KG1 (cell line): Measurements from ENCODE around the gene FGF18.
A peak's percentile ranks its signal among the peaks of the same experiment; 100 is the strongest.
"Not testable (repeated sequence)": the region's sequence is repeated elsewhere in the genome, so short reads cannot be mapped to it uniquely, and the experiment has no call there.

Experiments
- DNase-seq: peaks from one replicate; lab custom pipeline; 2025; lab: John Stamatoyannopoulos, UW

Gene FGF18

GRCh38 chr5:171400169-171400568 lies 19.3 kb upstream of the FGF18 start:
- no peak for DNase-seq

GRCh38 chr5:171401167-171401947 lies 18.1 kb upstream of the FGF18 start:
- DNase-seq, result no peak

- not testable (repeated sequence) for DNase-seq
These were observed 16.7 kb upstream of the FGF18 start for GRCh38 chr5:171402751-171403150.

- no peak for DNase-seq
These were observed 13.8 kb upstream of the FGF18 start for GRCh38 chr5:171405615-171406014.

- no peak for DNase-seq
These were observed 12.2 kb upstream of the FGF18 start for GRCh38 chr5:171407234-171407633.

- no peak for DNase-seq
These were observed 10.0 kb upstream of the FGF18 start for GRCh38 chr5:171409164-171410136.

GRCh38 chr5:171410181-171410580 lies 9.3 kb upstream of the FGF18 start:
- no peak for DNase-seq

GRCh38 chr5:171412186-171412585 lies 7.3 kb upstream of the FGF18 start:
- DNase-seq, result no peak

- no peak for DNase-seq
These were observed 6.1 kb upstream of the FGF18 start for GRCh38 chr5:171413153-171413910.

GRCh38 chr5:171413993-171414392 lies 5.5 kb upstream of the FGF18 start:
- DNase-seq, result not testable (repeated sequence)

- no peak for DNase-seq
These were observed 4.2 kb upstream of the FGF18 start for GRCh38 chr5:171415115-171415730.

- DNase-seq, result no peak
These were observed 3.0 kb upstream of the FGF18 start for GRCh38 chr5:171416160-171417049.

- DNase-seq, result peak; percentile 50
These were observed 998 bp upstream of the FGF18 start for GRCh38 chr5:171418316-171418981.

GRCh38 chr5:171419688-171420430 lies 412 bp downstream of the FGF18 start:
- DNase-seq, result no peak

- DNase-seq, result no peak
These were observed 1.2 kb downstream of the FGF18 start for GRCh38 chr5:171420431-171421241.

- no peak for DNase-seq
These were observed 2.1 kb downstream of the FGF18 start for GRCh38 chr5:171421331-171422262.

- DNase-seq, result no peak
These were observed 3.0 kb downstream of the FGF18 start for GRCh38 chr5:171422495-171422894.
